GM18499 (cell line): ENCODE data around the gene PRR9.
"Not testable (repeated sequence)": the region's sequence is repeated elsewhere in the genome, so short reads cannot be mapped to it uniquely, and the experiment has no call there.

Experiments
- ATAC-seq: cut with Tn5 transposase; IDR thresholded peaks from one replicate; pipeline ENCODE4 v1.9.1; 2021; ENCODE audit warnings: moderate number of reproducible peaks; ENCODE audit not compliant: insufficient read depth, unreplicated experiment

Gene PRR9

GRCh38 chr1:153228491-153228890 lies 11.1 kb downstream of the PRR9 start:
- no peak for ATAC-seq

- ATAC-seq = not testable (repeated sequence)
Measured at GRCh38 chr1:153229076-153229829, 11.9 kb downstream of the PRR9 start.

GRCh38 chr1:153231363-153231762 lies 14.0 kb downstream of the PRR9 start:
- ATAC-seq = no peak

- ATAC-seq = no peak
Measured at GRCh38 chr1:153231785-153232184, 14.4 kb downstream of the PRR9 start.

- no peak for ATAC-seq
Measured at GRCh38 chr1:153232553-153232952, 15.2 kb downstream of the PRR9 start.

GRCh38 chr1:153233448-153233847 lies 16.1 kb downstream of the PRR9 start:
- no peak for ATAC-seq

GRCh38 chr1:153238527-153238926 lies 21.1 kb downstream of the PRR9 start:
- no peak for ATAC-seq

DNA sequence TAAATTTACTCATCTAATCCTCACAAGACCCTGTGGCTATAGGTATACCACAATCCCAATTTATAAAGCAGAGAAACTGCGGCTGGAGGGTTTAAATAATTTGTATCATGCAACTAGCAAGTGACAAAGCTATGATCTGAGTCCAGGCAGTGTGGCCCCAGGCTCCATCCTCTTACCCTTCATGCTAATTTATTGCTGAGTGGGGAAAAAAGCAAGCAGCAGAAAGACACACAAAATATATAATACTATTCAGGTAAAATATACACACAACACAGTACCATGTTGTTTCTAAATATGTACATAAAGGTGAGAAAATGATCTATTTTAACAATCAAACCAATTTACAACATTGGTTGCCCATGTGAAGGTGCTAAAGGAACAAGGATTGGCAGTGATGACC lies 24.8 kb downstream of the PRR9 start:
- ATAC-seq = no peak

DNA sequence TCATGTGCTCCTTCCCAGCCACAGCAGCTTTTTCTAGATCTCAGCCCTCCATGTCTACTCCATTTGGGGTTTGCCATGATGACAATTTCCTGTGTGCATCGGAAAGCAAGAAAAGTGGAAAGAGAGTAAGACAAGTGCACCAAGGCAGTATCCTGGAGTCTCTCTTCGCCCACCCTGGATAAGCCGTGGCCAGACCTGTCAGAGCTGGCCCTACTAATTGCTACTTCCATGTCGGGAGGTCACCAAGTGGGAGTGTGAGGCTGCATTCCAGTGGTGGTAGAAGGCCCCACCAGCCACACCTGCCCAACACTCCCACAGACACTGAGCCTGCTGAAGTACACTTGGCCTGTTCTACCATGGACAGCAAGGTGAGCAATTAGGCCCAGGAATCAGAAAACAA lies 28.1 kb downstream of the PRR9 start:
- no peak for ATAC-seq

DNA sequence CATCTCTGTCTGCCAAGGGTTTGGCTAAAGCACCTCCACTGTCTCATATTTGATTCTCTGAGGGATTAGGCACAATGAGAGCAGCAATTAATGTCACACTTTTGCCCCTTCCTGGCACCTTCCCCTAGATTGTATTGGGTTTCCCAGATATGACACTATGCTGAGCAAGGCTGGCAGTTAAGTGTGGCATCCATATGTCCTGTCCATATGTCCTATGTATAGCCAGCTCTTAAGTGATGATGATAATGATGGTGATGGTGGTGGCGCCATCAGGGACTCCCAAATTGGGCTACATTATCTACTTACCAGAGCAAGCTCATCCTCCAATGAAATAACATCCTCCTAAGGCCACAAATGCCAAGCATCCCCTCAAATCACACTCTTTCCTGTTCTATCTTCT lies 28.6 kb downstream of the PRR9 start:
- ATAC-seq = no peak

GRCh38 chr1:153246825-153247224 lies 29.4 kb downstream of the PRR9 start:
- no peak for ATAC-seq

DNA sequence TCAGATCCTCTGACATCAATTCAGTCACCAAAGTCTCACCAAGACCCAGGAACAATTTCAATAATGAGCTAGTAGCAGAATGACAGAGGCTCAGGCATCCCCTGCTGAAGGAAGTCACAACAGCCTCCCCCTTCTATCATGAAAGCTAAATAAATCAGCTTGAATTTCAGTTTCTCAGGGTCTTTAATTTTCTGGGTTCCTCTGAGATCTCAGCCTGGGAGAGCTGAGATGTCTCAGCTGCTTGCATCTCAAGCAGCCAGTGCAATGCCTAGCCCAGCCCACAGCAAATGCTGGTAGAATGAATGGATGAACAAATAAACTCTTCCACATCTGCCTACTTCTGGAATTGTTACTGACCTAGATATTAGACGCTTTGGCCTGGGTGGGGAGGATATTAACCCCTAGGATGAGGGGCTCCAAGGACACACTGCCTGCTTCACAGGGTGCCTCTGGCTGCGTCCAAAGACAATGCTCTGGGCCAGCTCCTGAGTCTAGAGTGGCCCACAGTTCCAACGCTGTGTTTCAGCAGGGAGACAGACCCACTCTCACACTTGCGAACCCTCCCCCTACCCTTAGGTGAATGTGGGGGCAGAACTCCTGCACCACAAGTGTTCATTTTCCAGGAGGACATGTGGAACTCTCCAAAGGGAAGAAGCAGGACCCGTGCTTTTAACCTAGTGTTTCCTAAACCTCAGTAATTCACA lies 30.9 kb downstream of the PRR9 start:
- no peak for ATAC-seq

GRCh38 chr1:153250166-153250565 lies 32.8 kb downstream of the PRR9 start:
- no peak for ATAC-seq

DNA sequence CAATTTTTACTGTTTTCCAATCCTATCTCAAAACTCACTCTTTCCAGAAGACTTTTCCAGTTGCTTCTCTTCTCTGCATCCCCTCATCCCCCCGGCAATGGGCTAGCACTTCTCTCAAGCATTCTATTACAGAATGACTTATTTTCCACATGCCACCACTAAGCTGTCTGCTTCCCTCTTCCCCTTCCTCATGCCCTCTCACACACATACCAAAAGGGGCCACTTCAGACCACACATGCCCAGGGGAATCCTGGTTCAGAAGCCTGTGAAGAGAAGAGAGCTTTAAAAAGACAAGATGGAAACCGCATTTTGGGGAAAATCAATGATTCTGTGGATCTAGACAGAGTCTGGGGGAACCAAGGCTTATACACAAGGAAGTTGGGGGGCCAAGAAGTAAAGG lies 33.7 kb downstream of the PRR9 start:
- no peak for ATAC-seq

DNA sequence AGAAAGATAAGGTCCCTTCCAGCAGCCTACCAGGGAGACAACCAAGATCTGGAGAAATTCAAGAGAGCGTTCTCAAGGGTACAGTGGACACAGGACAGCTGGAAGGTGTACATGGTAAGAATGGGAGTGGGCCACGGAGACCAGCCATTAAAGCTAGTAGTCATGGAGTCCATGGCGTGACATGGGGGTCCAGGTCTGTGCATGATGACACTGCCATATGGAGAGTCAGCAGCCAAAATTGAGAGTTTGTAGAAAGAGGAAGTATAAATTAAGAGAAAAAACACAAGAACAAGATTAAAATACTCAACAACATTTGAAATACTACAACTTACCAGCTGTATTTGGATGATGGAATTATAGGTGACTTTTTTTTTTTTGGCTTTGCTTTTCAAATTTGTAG lies 34.2 kb downstream of the PRR9 start:
- ATAC-seq = no peak

GRCh38 chr1:153251988-153252387 lies 34.6 kb downstream of the PRR9 start:
- no peak for ATAC-seq

- no peak for ATAC-seq
Measured at GRCh38 chr1:153253076-153253475, 35.7 kb downstream of the PRR9 start.

GRCh38 chr1:153253693-153254092 lies 36.3 kb downstream of the PRR9 start:
- no peak for ATAC-seq

DNA sequence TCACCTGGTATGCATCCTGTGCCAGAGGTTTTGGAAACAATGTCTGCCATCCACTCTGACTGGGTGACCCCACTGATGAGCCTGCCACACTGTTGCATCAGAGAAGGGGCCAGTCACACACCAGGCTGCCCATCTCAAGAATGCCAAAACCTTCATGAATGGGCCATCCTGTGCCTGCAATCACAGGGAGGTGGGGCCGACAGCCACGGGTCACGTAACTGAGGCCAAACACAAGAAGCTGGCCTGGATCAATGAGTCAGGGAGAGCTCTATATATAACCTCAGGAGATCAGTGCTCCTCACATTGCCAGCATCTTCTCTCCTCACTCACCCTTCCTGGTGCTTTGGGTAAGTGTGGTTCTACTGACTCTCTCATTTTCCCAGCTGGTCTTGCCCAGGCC lies 42.0 kb downstream of the PRR9 start, which contains the start of gene LORICRIN:
LORICRIN (plus strand) TSS at position 301 of the 400 bp plus-strand sequence. CDS start 1,263 bp downstream, outside the sequence.
- ATAC-seq = no peak

DNA sequence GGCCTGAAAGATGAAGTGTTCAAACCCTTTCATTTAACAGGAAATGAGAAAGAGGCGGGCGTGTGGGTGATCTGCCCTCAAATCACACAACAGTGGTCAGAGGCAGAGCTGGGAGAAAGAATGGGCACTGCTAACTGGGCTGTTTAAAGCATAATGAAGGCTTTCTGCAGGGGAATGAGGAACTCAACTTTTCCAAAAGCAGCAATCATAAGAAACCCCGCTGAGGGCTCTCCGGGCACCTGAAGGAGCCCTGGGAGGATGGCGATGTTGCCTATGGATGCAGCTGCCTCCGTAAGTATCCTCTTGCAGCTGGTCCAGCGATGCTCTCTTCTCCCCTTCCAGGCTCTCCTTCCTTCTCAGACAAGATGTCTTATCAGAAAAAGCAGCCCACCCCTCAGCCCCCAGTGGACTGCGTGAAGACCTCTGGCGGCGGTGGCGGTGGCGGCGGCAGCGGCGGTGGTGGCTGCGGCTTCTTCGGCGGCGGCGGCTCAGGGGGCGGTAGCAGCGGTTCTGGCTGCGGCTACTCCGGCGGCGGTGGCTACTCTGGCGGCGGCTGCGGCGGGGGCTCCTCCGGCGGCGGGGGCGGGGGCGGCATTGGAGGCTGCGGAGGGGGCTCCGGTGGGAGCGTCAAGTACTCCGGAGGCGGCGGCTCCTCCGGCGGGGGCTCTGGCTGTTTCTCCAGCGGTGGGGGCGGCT lies 43.3 kb downstream of the PRR9 start:
- no peak for ATAC-seq
